Stimulated activated CD4-positive, alpha-beta T cell treated with anti-CD3 and anti-CD28 coated beads, Interleukin-15, amount 100 ng/mL, for 24 hours (primary cell): Measurements from ENCODE around the gene CENPA.
A peak's percentile ranks its signal among the peaks of the same experiment; 100 is the strongest.
"Not testable (repeated sequence)": the region's sequence is repeated elsewhere in the genome, so short reads cannot be mapped to it uniquely, and the experiment has no call there.

Experiments
- DNase-seq: peaks from one replicate; pipeline ENCODE4 v3.0.0-alpha.2; 2020

CENPA gene

GRCh38 chr2:26795135-26795534, 9.3 kb downstream of the CENPA start:
- not testable (repeated sequence) for DNase-seq

GRCh38 chr2:26801328-26801727, 15.5 kb downstream of the CENPA start:
- DNase-seq: no peak

GRCh38 chr2:26801796-26802195, 15.9 kb downstream of the CENPA start:
- no peak for DNase-seq

GRCh38 chr2:26805241-26805676, 19.4 kb downstream of the CENPA start:
- DNase-seq: no peak

GRCh38 chr2:26807788-26808460, 22.1 kb downstream of the CENPA start:
- no peak for DNase-seq

GRCh38 chr2:26809211-26809610, 23.4 kb downstream of the CENPA start:
- no peak for DNase-seq

GRCh38 chr2:26809876-26810577, 24.2 kb downstream of the CENPA start:
- no peak for DNase-seq

GRCh38 chr2:26811261-26811660, 25.4 kb downstream of the CENPA start:
- no peak for DNase-seq

- no peak for DNase-seq
These were observed 26.2 kb downstream of the CENPA start for GRCh38 chr2:26811791-26812694.

GRCh38 chr2:26812731-26813130, 26.9 kb downstream of the CENPA start:
- DNase-seq: no peak

GRCh38 chr2:26814072-26814765, 28.4 kb downstream of the CENPA start:
- DNase-seq: not testable (repeated sequence)

GRCh38 chr2:26816893-26817292, 31.0 kb downstream of the CENPA start:
- peak; percentile 11 for DNase-seq

GRCh38 chr2:26818255-26818654, 32.4 kb downstream of the CENPA start:
- no peak for DNase-seq

- no peak for DNase-seq
These were observed 33.1 kb downstream of the CENPA start for GRCh38 chr2:26818972-26819371.

- DNase-seq: no peak
These were observed 35.1 kb downstream of the CENPA start for GRCh38 chr2:26820932-26821331.

- no peak for DNase-seq
These were observed 37.0 kb downstream of the CENPA start for GRCh38 chr2:26822877-26823276.

GRCh38 chr2:26838121-26838906, 52.5 kb downstream of the CENPA start:
- no peak for DNase-seq

GRCh38 chr2:26840937-26841610, 55.2 kb downstream of the CENPA start:
- no peak for DNase-seq

- no peak for DNase-seq
These were observed 57.2 kb downstream of the CENPA start for GRCh38 chr2:26843041-26843440.
